HFF-Myc (cell line): Measurements from ENCODE around the gene GRXCR2.

Experiments
- DNase-seq: peaks from one replicate; pipeline ENCODE4 v3.0.0-alpha.2; 2011; ENCODE audit warnings: low read depth; ENCODE audit errors: extremely low read depth
- H3K4me3 ChIP-seq: replicated peaks from 2 replicates; pipeline ENCODE4 v1.5.1; 2011; ENCODE audit warnings: low read depth, mild to moderate bottlenecking, control low read depth, low read length
- CTCF ChIP-seq: IDR thresholded peaks from 2 replicates; pipeline ENCODE4 v1.5.1; 2012; ENCODE audit warnings: mild to moderate bottlenecking, low read depth, low read length, control low read depth; ENCODE audit errors: missing control alignments

The GRXCR2 gene

GRCh38 chr5:145854651-145855258 lies 18.1 kb downstream of the GRXCR2 start:
- no peak for DNase-seq
- TF ChIP-seq CTCF, result no peak
- H3K4me3 ChIP-seq, result no peak overlapping the region

- no peak for DNase-seq
- H3K4me3 ChIP-seq, result no peak overlapping the region
- no peak for TF ChIP-seq CTCF
Observed at GRCh38 chr5:145853781-145854376, 18.9 kb downstream of the GRXCR2 start.

GRCh38 chr5:145852990-145853389 lies 19.8 kb downstream of the GRXCR2 start:
- H3K4me3 ChIP-seq, result no peak overlapping the region
- DNase-seq, result no peak
- no peak for TF ChIP-seq CTCF

- DNase-seq, result no peak
- H3K4me3 ChIP-seq, result no peak overlapping the region
- no peak for TF ChIP-seq CTCF
Observed at GRCh38 chr5:145848854-145849253, 24.0 kb downstream of the GRXCR2 start.

- H3K4me3 ChIP-seq, result no peak overlapping the region
- no peak for TF ChIP-seq CTCF
- peak; percentile 68 for DNase-seq
Observed at GRCh38 chr5:145847499-145848497, 25.0 kb downstream of the GRXCR2 start.

GRCh38 chr5:145846081-145846480 lies 26.7 kb downstream of the GRXCR2 start:
- no peak overlapping the region for H3K4me3 ChIP-seq
- no peak for TF ChIP-seq CTCF
- no peak for DNase-seq
